Measurements from ENCODE around the gene IFT122.

Gene IFT122

GRCh38 chr3:129555153-129555550, 115.1 kb downstream of the IFT122 start:
- in situ Hi-C loops (cut with MboI; ENCODE audit: low sequenced_read_pairs, unreplicated experiment), result no loop called here
- no peak for TF ChIP-seq CTCF (IDR thresholded peaks at IDR 0.05; ENCODE audit: borderline replicate concordance, control extremely low read depth, extremely low read depth, insufficient read depth, missing control alignments)
- no peak for DNase-seq (ENCODE audit: low spot score)

GRCh38 chr3:129555616-129556357, 115.8 kb downstream of the IFT122 start:
- no peak for TF ChIP-seq CTCF (IDR thresholded peaks at IDR 0.05; ENCODE audit: borderline replicate concordance, control extremely low read depth, extremely low read depth, insufficient read depth, missing control alignments)
- in situ Hi-C loops (cut with MboI; ENCODE audit: low sequenced_read_pairs, unreplicated experiment), result no loop called here

GRCh38 chr3:129556358-129556695, 116.3 kb downstream of the IFT122 start:
- DNase-seq (ENCODE audit: low spot score), result no peak
- TF ChIP-seq CTCF (IDR thresholded peaks at IDR 0.05; ENCODE audit: borderline replicate concordance, control extremely low read depth, extremely low read depth, insufficient read depth, missing control alignments), result no peak
- in situ Hi-C loops (cut with MboI; ENCODE audit: low sequenced_read_pairs, unreplicated experiment), result no loop called here

More at GRCh38 chr3:129555616-129556357, 115.8 kb downstream of the IFT122 start:
- no peak for DNase-seq (ENCODE audit: low spot score)

- DNase-seq (ENCODE audit: low spot score), result no peak
- TF ChIP-seq CTCF (IDR thresholded peaks at IDR 0.05; ENCODE audit: borderline replicate concordance, control extremely low read depth, extremely low read depth, insufficient read depth, missing control alignments), result no peak
- in situ Hi-C loops (cut with MboI; ENCODE audit: low sequenced_read_pairs, unreplicated experiment), result no loop called here
Observed at GRCh38 chr3:129556890-129557547, 117.0 kb downstream of the IFT122 start.

- TF ChIP-seq CTCF (IDR thresholded peaks at IDR 0.05; ENCODE audit: borderline replicate concordance, control extremely low read depth, extremely low read depth, insufficient read depth, missing control alignments), result no peak
- in situ Hi-C loops (cut with MboI; ENCODE audit: low sequenced_read_pairs, unreplicated experiment), result no loop called here
- no peak for DNase-seq (ENCODE audit: low spot score)
Observed at GRCh38 chr3:129557548-129557894, 117.5 kb downstream of the IFT122 start.

- in situ Hi-C loops (cut with MboI; ENCODE audit: low sequenced_read_pairs, unreplicated experiment), result no loop called here
- no peak for TF ChIP-seq CTCF (IDR thresholded peaks at IDR 0.05; ENCODE audit: borderline replicate concordance, control extremely low read depth, extremely low read depth, insufficient read depth, missing control alignments)
- no peak for DNase-seq (ENCODE audit: low spot score)
Observed at GRCh38 chr3:129558081-129558771, 118.2 kb downstream of the IFT122 start.
